Stimulated activated naive CD8-positive, alpha-beta T cell treated with anti-CD3 and anti-CD28 coated beads, Interleukin-15, Interleukin-2, amounts not matched to agents 100 U/mL and 50 U/mL, for 24 hours (primary cell): ENCODE data around the gene SNX8.
A peak's percentile ranks its signal among the peaks of the same experiment; 100 is the strongest.

Experiments used
- ATAC-seq: fragments of 150-1000 bp; cut with Tn5 transposase; one replicate; pipeline ENCODE4 v1.10.0; 2021
- DNase-seq: peaks from one replicate; pipeline ENCODE4 v3.0.0; 2021

Gene SNX8

GRCh38 chr7:2261611-2262010 is 52.6 kb downstream of the SNX8 start:
- DNase-seq = peak; percentile 36
- ATAC-seq = peak; percentile 52

- no peak for ATAC-seq
- DNase-seq = no peak
These were observed 53.4 kb downstream of the SNX8 start for GRCh38 chr7:2260820-2261219.

- DNase-seq = no peak
These were observed 54.8 kb downstream of the SNX8 start for GRCh38 chr7:2259480-2259879.

GRCh38 chr7:2258661-2259365 is 55.4 kb downstream of the SNX8 start:
- ATAC-seq (no peak), DNase-seq (no peak)

More at GRCh38 chr7:2259480-2259879, 54.8 kb downstream of the SNX8 start:
- ATAC-seq = no peak

- DNase-seq (no peak), ATAC-seq (no peak)
These were observed 56.6 kb downstream of the SNX8 start for GRCh38 chr7:2257651-2258050.

- ATAC-seq = no peak
- DNase-seq = no peak
These were observed 57.1 kb downstream of the SNX8 start for GRCh38 chr7:2257046-2257551.

GRCh38 chr7:2256306-2257045 is 57.8 kb downstream of the SNX8 start:
- no peak for DNase-seq
- ATAC-seq = no peak

GRCh38 chr7:2255145-2256139 is 58.8 kb downstream of the SNX8 start:
- DNase-seq = no peak
- peak; percentile 19 for ATAC-seq

- ATAC-seq (no peak), DNase-seq (no peak)
These were observed 59.7 kb downstream of the SNX8 start for GRCh38 chr7:2254429-2255144.

GRCh38 chr7:2253525-2254244 is 60.6 kb downstream of the SNX8 start:
- ATAC-seq = no peak
- DNase-seq = no peak

GRCh38 chr7:2253021-2253420 is 61.2 kb downstream of the SNX8 start:
- ATAC-seq (no peak), DNase-seq (no peak)

- peak; percentile 20 for ATAC-seq
- DNase-seq = peak; percentile 35
These were observed 62.1 kb downstream of the SNX8 start for GRCh38 chr7:2251841-2252771.

GRCh38 chr7:2251381-2251780 is 62.9 kb downstream of the SNX8 start:
- no peak for DNase-seq
- no peak for ATAC-seq

GRCh38 chr7:2249744-2250323 is 64.4 kb downstream of the SNX8 start:
- ATAC-seq (no peak), DNase-seq (no peak)

- peak; percentile 54 for ATAC-seq
- peak; percentile 44 for DNase-seq
These were observed 65.1 kb downstream of the SNX8 start for GRCh38 chr7:2248984-2249694.

- ATAC-seq (no peak), DNase-seq (peak; percentile 63)
These were observed 66.9 kb downstream of the SNX8 start for GRCh38 chr7:2247141-2247995.

GRCh38 chr7:2245883-2246675 is 68.2 kb downstream of the SNX8 start:
- DNase-seq (no peak), ATAC-seq (no peak)
